Left lung (tissue), 10 donors: ENCODE data around the gene BAK1. TPM values are rescaled to one million over a fixed set of nuclear protein-coding genes. Genes with fewer than 3 reads are reported as not detected.
"Not testable (repeated sequence)": the region's sequence is repeated elsewhere in the genome, so short reads cannot be mapped to it uniquely, and the experiment has no call there.

Source experiments
- ATAC-seq: fragments of 200-7000 bp; cut with Tn5 transposase; one replicate; pipeline ENCODE4 v1.9.1; 2020; ENCODE audit warnings: moderate library complexity
- DNase-seq, 4 donors: peaks; one replicate each; pipeline ENCODE4 v3.0.0-alpha.2; 2013 to 2020
- H3K27ac ChIP-seq, 2 donors: fragments of 200-600 bp; sonication (generic) in 1 of 2; one replicate each; pipeline versions ENCODE4 v1.5.0 to v1.8.0; 2020 to 2021
- H3K27me3 ChIP-seq, 2 donors: fragments of 200-600 bp; sonication (generic) in 1 of 2; one replicate each; pipeline versions ENCODE4 v1.5.0 to v1.8.0; 2020 to 2021
- H3K36me3 ChIP-seq, 2 donors: fragments of 200-600 bp; sonication (generic) in 1 of 2; one replicate each; pipeline versions ENCODE4 v1.5.0 to v1.8.0; 2020 to 2021
- H3K4me1 ChIP-seq, 2 donors: fragments of 200-600 bp; one replicate each; pipeline ENCODE4 v1.8.0; 2021
- H3K4me3 ChIP-seq, 2 donors: fragments of 200-600 bp; sonication (generic) in 1 of 2; one replicate each; pipeline versions ENCODE4 v1.5.0 to v1.8.0; 2020 to 2021; ENCODE audit warnings: mild to moderate bottlenecking in 1 of 2
- H3K9me3 ChIP-seq, 2 donors: fragments of 200-600 bp; sonication (generic) in 1 of 2; one replicate each; pipeline versions ENCODE4 v1.5.0 to v1.8.0; 2020 to 2021
- intact Hi-C, 2 donors: fragments of 100-400 bp; cut with DNase I; formaldehyde crosslinking; loops; one replicate each; pipeline versions ENCODE4 v1.11.2 to v1.14.2; 2022
- polyA plus RNA-seq, 6 donors: library from polyadenylated mRNA; unstranded; fragments of 120-200 nt; gene quantifications; one replicate each; pipeline ENCODE4 v1.2.1, GENCODE V29; 2013; ENCODE audit not compliant: insufficient read length in 6 of 6
- total RNA-seq, 2 donors: library from RNA; stranded (reverse); fragmentation: NEBNext Ultra II Directional; extraction: Animal tissue kit (Norgen Biotek cat#: 25700); gene quantifications; one replicate each; pipeline ENCODE4 v1.2.1, GENCODE V29; 2021
- TF ChIP-seq, protein P1 (sequence below), 2 donors: fragments of 200-600 bp; sonication (generic) in 1 of 2; IDR thresholded peaks; one replicate each; pipeline versions ENCODE4 v1.5.0 to v1.8.0; 2021; ENCODE audit warnings: antibody characterized with exemption in 2 of 2
- donor health status: DM: no; HTN: yes; CAD: no.
- donor health status: DM: no; HTN: no; CAD: no.

Gene BAK1
- total and polyA plus RNA-seq, 8 donors = 13.1 to 27.0 (median 18.9) TPM

DNA sequence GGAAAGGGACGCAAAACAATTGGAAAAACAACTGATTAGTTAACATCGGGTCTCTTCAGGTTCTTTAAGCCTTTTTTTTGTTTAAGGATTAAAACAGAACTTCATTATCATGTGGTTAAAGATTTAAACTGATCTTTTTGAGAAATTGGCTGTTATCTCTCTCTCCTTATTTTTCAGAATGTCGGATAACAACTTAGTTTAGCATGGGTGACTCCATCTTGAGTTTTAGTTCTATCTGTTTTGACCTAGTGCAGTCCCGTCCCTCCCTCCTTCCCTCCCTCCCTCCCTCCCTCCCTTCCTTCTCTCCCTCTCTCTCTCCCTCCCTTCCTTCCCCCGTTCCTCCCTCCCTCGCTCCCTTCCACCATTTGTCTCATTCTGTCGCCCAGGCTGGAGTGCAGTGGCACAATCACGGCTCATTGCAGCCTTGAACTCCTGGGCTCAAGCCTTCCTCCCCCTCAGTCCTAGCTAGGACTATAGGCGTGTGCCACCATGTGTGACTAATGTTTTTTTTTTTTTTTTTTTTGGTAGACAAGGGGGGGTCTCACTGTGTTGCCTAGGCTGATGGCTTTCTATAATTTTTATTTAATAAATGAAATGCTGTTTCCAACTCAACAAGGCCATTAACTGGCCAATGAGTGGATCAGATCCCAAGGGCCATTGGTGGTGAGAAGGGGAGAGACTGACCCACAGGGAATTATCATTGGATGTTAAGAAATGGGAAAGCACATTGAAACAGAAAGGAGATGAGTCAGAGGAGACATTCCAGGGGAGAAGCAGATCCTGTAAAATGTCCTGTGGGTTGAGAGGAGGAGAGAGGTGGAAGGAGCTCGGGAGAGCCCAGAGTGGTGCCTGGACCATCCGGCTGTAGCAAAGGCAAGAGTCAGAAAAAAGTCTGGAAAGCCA, 13.6 kb downstream of the BAK1 start:
- Histone ChIP-seq H3K27ac (no peak overlapping the region), H3K36me3 (no peaks in the 10 kb centered on the region), H3K4me3 (no peak overlapping the region), H3K27me3 (no peaks in the 10 kb centered on the region), H3K4me1 (peaks cover 0 to 9% of the 10 kb centered on the region in 2 donors), H3K9me3 (no peaks in the 10 kb centered on the region)
- TF ChIP-seq, protein P1, sequence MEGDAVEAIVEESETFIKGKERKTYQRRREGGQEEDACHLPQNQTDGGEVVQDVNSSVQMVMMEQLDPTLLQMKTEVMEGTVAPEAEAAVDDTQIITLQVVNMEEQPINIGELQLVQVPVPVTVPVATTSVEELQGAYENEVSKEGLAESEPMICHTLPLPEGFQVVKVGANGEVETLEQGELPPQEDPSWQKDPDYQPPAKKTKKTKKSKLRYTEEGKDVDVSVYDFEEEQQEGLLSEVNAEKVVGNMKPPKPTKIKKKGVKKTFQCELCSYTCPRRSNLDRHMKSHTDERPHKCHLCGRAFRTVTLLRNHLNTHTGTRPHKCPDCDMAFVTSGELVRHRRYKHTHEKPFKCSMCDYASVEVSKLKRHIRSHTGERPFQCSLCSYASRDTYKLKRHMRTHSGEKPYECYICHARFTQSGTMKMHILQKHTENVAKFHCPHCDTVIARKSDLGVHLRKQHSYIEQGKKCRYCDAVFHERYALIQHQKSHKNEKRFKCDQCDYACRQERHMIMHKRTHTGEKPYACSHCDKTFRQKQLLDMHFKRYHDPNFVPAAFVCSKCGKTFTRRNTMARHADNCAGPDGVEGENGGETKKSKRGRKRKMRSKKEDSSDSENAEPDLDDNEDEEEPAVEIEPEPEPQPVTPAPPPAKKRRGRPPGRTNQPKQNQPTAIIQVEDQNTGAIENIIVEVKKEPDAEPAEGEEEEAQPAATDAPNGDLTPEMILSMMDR (IDR thresholded peaks at IDR 0.05) = no peak
- no peak for ATAC-seq
- DNase-seq = no peak
- intact Hi-C loops = no loop called here

DNA sequence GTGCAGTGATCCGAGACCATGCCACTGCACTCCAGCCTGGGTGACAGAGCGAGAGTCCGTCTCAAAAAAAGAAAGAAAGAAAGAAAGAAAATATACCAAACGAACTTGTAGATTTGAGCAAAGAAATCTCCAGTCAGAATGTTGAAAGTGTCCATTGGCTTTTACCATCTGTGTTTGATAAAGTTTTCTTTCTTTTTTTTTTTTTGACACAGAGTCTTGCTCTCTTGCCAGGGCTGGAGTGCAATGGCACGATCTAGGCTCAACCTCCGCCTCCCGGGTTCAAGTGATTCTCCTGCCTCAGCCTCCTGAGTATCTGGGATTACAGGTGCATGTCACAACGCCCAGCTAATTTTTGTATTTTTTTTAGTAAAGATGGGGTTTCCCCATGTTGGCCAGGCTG, 21.3 kb downstream of the BAK1 start:
- DNase-seq (no peak), ATAC-seq (no peak)
- H3K36me3 ChIP-seq = no peaks in the 10 kb centered on the region
- TF ChIP-seq, protein P1 (IDR thresholded peaks at IDR 0.05) = no peak
- H3K9me3 ChIP-seq = no peaks in the 10 kb centered on the region
- H3K4me3 ChIP-seq = no peak overlapping the region
- no peak overlapping the region for H3K27ac ChIP-seq
- intact Hi-C loops = no loop called here
- H3K27me3 ChIP-seq = no peaks in the 10 kb centered on the region
- no peaks in the 10 kb centered on the region for H3K4me1 ChIP-seq

DNA sequence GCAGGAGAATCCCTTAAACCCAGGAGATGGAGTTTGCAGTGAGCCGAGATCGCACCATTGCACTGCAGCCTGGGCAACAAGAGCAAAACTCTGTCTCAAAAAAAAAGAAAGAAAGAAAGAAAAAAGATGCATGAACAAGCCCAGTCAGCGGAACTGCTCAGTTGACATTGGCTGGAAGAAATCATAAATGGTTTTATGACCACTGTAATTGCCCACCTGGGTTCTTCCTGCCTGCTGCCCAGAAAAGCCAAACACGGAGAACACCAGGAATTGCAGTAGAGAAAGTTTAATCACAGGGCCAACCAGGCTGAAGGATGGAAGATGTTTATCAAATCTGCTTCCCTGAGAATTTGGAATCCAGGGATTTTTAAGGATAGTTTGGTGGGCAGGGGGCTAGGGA, 22.7 kb downstream of the BAK1 start:
- no peak overlapping the region for H3K4me3 ChIP-seq
- TF ChIP-seq, protein P1 (IDR thresholded peaks at IDR 0.05) = no peak
- no peaks in the 10 kb centered on the region for H3K27me3 ChIP-seq
- H3K4me1 ChIP-seq = no peaks in the 10 kb centered on the region
- ATAC-seq (no peak), DNase-seq (no peak)
- intact Hi-C loops = no loop called here
- no peaks in the 10 kb centered on the region for H3K9me3 ChIP-seq
- no peak overlapping the region for H3K27ac ChIP-seq
- no peaks in the 10 kb centered on the region for H3K36me3 ChIP-seq

DNA sequence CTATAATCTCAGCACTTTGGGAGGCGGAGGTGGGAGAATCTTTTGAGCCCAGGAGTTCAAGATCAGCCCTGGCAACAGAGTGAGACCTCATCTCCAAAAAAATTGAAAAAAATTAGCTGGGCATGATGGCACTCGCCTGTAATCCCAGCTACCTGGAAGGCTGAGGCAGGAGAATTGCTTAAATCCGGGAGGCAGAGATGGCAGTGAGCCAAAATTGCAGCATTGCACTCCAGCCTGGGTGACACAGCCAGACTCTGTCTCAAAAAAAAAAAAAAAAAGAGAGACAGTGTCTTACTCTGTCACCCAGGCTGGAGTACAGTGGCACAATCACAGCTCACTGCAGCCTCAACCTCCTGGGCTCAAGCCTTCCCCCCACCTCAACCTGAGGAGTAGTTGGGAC, 27.2 kb downstream of the BAK1 start:
- DNase-seq, ATAC-seq, intact Hi-C loops, H3K4me3 ChIP-seq, H3K9me3 ChIP-seq, H3K27me3 ChIP-seq, H3K36me3 ChIP-seq, H3K27ac ChIP-seq, H3K4me1 ChIP-seq: not testable (repeated sequence)

DNA sequence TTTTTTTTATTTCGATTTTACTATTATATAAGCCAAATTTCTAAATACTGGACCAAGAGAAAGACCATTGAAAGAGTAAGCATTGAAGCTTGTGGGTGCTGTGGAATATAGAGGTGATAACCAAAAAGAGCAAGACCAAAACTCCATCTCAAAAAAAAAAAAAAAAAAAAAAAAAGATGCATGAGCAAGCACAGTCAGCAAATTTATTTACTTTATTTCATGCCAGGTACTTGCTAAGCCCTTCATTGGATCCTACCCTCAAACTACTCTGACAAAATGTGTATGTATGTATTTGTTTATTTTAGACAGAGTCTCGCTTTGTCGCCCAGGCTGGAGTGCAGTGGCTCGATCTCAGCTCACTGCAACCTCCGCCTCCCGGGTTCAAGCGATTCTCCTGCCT, 27.8 kb downstream of the BAK1 start:
- no peaks in the 10 kb centered on the region for H3K36me3 ChIP-seq
- H3K27me3 ChIP-seq = no peaks in the 10 kb centered on the region
- intact Hi-C loops = no loop called here
- no peak for ATAC-seq
- TF ChIP-seq, protein P1 (IDR thresholded peaks at IDR 0.05) = no peak
- no peak for DNase-seq
- no peaks in the 10 kb centered on the region for H3K4me1 ChIP-seq
- no peaks in the 10 kb centered on the region for H3K9me3 ChIP-seq
- no peak overlapping the region for H3K27ac ChIP-seq
- H3K4me3 ChIP-seq = no peak overlapping the region
